T-helper 17 cell (primary cell): ENCODE data around the gene TEX13D. TPM values are rescaled to one million over a fixed set of nuclear protein-coding genes. Genes with fewer than 3 reads are reported as not detected.

Experiments used
- ATAC-seq: fragments of 150-1000 bp; cut with Tn5 transposase; 2 replicates; pipeline ENCODE4 v1.10.0; 2021; ENCODE audit warnings: mild to moderate bottlenecking, moderate library complexity
- DNase-seq, 3 donors: peaks; one replicate each; pipeline versions ENCODE4 v3.0.0 to v3.0.0-alpha.2; 2020 to 2021
- H3K9me3 ChIP-seq: one replicate; pipeline ENCODE4 v1.7.0; 2013; ENCODE audit warnings: low read length, mild to moderate bottlenecking; ENCODE audit not compliant: control insufficient read depth, poor library complexity, severe bottlenecking
- H3K27ac Mint-ChIP-seq: one replicate; pipeline ENCODE4 v1.8.0; 2022; ENCODE audit warnings: mild to moderate bottlenecking, moderate library complexity, mixed read lengths
- H3K27me3 Mint-ChIP-seq: one replicate; pipeline ENCODE4 v1.8.0; 2022; ENCODE audit warnings: mixed read lengths
- H3K36me3 Mint-ChIP-seq: one replicate; pipeline ENCODE4 v1.8.0; 2022; ENCODE audit warnings: low read depth, mixed read lengths
- H3K4me1 Mint-ChIP-seq: one replicate; pipeline ENCODE4 v1.8.0; 2022; ENCODE audit warnings: mild to moderate bottlenecking, mixed read lengths
- H3K4me3 Mint-ChIP-seq: one replicate; pipeline ENCODE4 v1.8.0; 2022; ENCODE audit warnings: mild to moderate bottlenecking, moderate library complexity, mixed read lengths
- total RNA-seq, 4 donors: library from RNA in 2 of 4; stranded (reverse) in 2 of 4; gene quantifications; one replicate each; pipeline ENCODE4 v1.2.3 and lab custom pipeline; 2022 to 2026

Gene TEX13D
- total RNA-seq, 2 donors from 2014 or later = not detected

- Mint-ChIP-seq H3K27me3 (no peaks in the 10 kb centered on the region), H3K4me1 (peaks cover 23% of the 10 kb centered on the region), H3K27ac (peak overlapping the region; percentile 87), H3K36me3 (no peaks in the 10 kb centered on the region), H3K4me3 (peak overlapping the region; percentile 69)
- DNase-seq = no peak
- ATAC-seq = no peak
- no peaks in the 10 kb centered on the region for H3K9me3 ChIP-seq
Observed at GRCh38 chrX:124341396-124342132, 9.1 kb downstream of the TEX13D start.

DNA sequence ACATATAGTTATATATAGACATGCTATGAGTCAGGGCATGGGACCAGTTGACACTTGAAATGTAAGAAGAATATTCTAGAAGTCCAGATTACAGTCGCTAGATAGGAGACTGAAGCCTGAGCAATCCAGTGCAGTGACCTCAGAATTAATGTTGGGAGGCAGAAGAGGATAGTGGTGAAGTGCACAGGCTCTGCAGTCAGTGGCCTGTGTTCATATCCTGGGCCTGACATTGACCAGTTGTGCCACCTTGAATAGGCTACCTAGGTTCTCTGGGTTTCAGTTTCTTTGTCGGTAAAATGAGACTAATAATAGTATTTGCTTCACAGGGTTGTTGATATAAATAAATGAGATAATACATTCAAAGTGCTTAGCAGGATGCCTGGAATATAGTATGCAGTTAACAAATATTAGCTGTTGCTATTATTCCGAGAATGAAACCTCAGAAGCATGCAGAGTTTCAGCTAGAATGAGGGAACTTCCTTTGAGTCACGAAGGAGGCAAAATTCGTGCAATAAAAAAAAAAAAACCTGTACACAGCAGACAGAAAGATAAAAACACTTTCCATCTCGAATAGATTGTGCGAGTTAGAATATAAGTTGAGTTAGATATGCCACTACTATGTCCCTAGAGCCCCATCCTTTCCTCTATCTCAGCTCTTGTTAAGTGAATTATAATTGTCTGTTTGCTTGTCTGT, 9.9 kb downstream of the TEX13D start:
- Mint-ChIP-seq H3K27ac (peak overlapping the region; percentile 87), H3K27me3 (no peaks in the 10 kb centered on the region), H3K4me3 (peak overlapping the region; percentile 62)

GRCh38 chrX:124343016-124343415, 10.6 kb downstream of the TEX13D start:
- ATAC-seq (peak; percentile 25), DNase-seq (no peak)
- Mint-ChIP-seq H3K27me3 (no peaks in the 10 kb centered on the region), H3K36me3 (no peaks in the 10 kb centered on the region), H3K4me3 (peak overlapping the region; percentile 3), H3K27ac (peak overlapping the region; percentile 87), H3K4me1 (peaks cover 23% of the 10 kb centered on the region)
- H3K9me3 ChIP-seq = no peaks in the 10 kb centered on the region

More for the DNA sequence above, 9.9 kb downstream of the TEX13D start:
- Mint-ChIP-seq H3K4me1 (peaks cover 23% of the 10 kb centered on the region), H3K36me3 (no peaks in the 10 kb centered on the region)
- ATAC-seq (no peak), DNase-seq (no peak)
- H3K9me3 ChIP-seq = no peaks in the 10 kb centered on the region

GRCh38 chrX:124344246-124344645, 11.8 kb downstream of the TEX13D start:
- ATAC-seq = no peak
- H3K9me3 ChIP-seq = no peaks in the 10 kb centered on the region

GRCh38 chrX:124346117-124346876, 13.8 kb downstream of the TEX13D start, which contains the start of gene SH2D1A:
Gene SH2D1A, plus strand, starts transcription at chrX:124346563. Its CDS starts 80 bp downstream, at chrX:124346643.
- Mint-ChIP-seq H3K4me1 (peaks cover 24% of the 10 kb centered on the region), H3K27me3 (no peaks in the 10 kb centered on the region), H3K27ac (peak within 1 kb of the TSS; percentile 87), H3K36me3 (no peaks in the 10 kb centered on the region), H3K4me3 (peak within 1 kb of the TSS; percentile 92)
- no peaks in the 10 kb centered on the region for H3K9me3 ChIP-seq
- ATAC-seq = peak; percentile 65
- DNase-seq = no peak

More at GRCh38 chrX:124344246-124344645, 11.8 kb downstream of the TEX13D start:
- Mint-ChIP-seq H3K27ac (peak overlapping the region; percentile 87), H3K4me1 (peaks cover 28% of the 10 kb centered on the region), H3K4me3 (peak overlapping the region; percentile 83), H3K27me3 (no peaks in the 10 kb centered on the region), H3K36me3 (no peaks in the 10 kb centered on the region)
- no peak for DNase-seq

DNA sequence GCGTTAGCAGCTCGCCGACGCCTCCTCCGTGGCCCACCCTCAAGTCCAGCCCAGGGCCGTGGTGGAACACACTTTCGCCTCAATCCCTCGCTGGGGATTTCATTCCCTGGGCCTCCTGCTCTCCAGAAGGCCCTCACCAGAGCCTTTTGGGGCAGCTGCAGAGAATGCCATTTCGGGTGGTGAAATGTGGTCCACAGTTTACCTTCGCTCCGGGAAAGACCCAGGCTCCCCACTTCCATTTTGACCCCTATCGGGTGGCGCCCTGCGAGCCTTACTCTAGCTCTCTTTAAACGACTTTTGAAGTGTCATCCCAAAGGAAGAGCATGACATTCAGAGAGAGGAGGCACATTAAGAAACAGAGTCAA, 14.4 kb downstream of the TEX13D start:
- Mint-ChIP-seq H3K4me3 (peak overlapping the region; percentile 92), H3K27me3 (no peaks in the 10 kb centered on the region), H3K36me3 (no peaks in the 10 kb centered on the region), H3K4me1 (peaks cover 25% of the 10 kb centered on the region), H3K27ac (peak overlapping the region; percentile 87)
- DNase-seq = no peak
- H3K9me3 ChIP-seq = no peaks in the 10 kb centered on the region
- ATAC-seq = peak; percentile 22

GRCh38 chrX:124347242-124347641, 14.8 kb downstream of the TEX13D start:
- H3K9me3 ChIP-seq = no peaks in the 10 kb centered on the region
- Mint-ChIP-seq H3K27ac (peak overlapping the region; percentile 87), H3K27me3 (no peaks in the 10 kb centered on the region), H3K36me3 (no peaks in the 10 kb centered on the region), H3K4me1 (peaks cover 23% of the 10 kb centered on the region), H3K4me3 (peak overlapping the region; percentile 92)
- ATAC-seq = peak; percentile 40
- DNase-seq = no peak

DNA sequence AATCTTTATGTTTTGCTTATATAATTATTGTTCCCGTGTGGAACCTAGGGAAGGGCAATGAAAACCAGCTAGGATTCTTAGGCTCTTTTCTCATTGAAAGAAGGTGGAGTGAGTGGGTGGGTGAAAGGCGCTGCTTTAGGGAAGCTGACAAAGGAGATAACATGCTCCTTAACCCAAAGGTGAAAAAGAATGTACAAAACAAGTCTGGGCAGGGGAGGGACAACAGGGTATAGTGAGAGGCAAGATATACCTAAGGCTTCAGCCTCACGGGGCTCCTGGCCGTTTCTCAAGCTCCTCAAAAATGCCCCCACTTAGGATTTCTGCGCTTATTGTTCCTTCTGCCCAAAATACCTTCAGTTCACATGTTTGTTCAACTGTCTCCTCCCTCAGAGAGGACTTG, 15.7 kb downstream of the TEX13D start:
- Mint-ChIP-seq H3K36me3 (no peaks in the 10 kb centered on the region), H3K27ac (peak overlapping the region; percentile 87), H3K27me3 (no peaks in the 10 kb centered on the region), H3K4me1 (peaks cover 23% of the 10 kb centered on the region), H3K4me3 (peak overlapping the region; percentile 92)
- H3K9me3 ChIP-seq = no peaks in the 10 kb centered on the region
- DNase-seq (no peak), ATAC-seq (no peak)

DNA sequence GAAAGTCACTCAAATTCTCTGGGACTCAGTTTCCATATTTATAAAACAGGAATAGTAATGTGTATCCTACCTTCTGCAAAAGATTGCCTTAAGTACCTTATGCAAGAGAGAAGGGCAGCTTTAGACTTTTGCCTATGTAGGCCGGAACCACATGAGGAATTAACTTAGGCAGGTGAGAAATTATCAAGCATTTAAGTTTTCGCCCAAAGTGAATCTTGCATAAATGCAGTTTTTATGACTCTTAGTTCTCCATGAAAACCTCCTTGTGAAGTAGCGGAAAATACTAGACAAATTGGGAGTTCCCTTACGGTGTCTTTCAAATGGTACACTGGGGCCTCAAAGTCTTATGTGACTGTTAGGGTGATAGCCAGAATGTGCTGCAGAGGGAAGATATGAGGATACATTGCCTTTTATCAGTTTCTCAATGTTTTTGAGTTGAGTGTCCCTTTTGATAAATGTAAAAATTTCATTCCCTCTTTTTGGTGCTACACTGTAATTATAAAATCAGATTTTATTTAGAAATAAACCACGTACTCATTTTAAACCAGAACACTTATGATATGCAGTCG, 16.5 kb downstream of the TEX13D start:
- H3K27ac Mint-ChIP-seq = peak overlapping the region; percentile 87
- no peaks in the 10 kb centered on the region for H3K36me3 Mint-ChIP-seq
- H3K4me1 Mint-ChIP-seq = peaks cover 26% of the 10 kb centered on the region
- H3K27me3 Mint-ChIP-seq = no peaks in the 10 kb centered on the region
- no peak for ATAC-seq
- no peak for DNase-seq
- peak overlapping the region; percentile 92 for H3K4me3 Mint-ChIP-seq
- no peaks in the 10 kb centered on the region for H3K9me3 ChIP-seq

- Mint-ChIP-seq H3K4me1 (peaks cover 39% of the 10 kb centered on the region), H3K36me3 (no peaks in the 10 kb centered on the region)
Observed at GRCh38 chrX:124354648-124355047, 22.2 kb downstream of the TEX13D start.

GRCh38 chrX:124358800-124359383, 26.4 kb downstream of the TEX13D start:
- Mint-ChIP-seq H3K27me3 (no peaks in the 10 kb centered on the region), H3K36me3 (peaks cover 2% of the 10 kb centered on the region), H3K27ac (peak overlapping the region; percentile 92), H3K4me1 (peaks cover 44% of the 10 kb centered on the region), H3K4me3 (peak overlapping the region; percentile 82)
- peak; percentile 84 for ATAC-seq
- DNase-seq = no peak
- no peaks in the 10 kb centered on the region for H3K9me3 ChIP-seq

More at GRCh38 chrX:124354648-124355047, 22.2 kb downstream of the TEX13D start:
- DNase-seq (no peak), ATAC-seq (no peak)
- H3K27ac Mint-ChIP-seq = peak overlapping the region; percentile 74
- H3K9me3 ChIP-seq = no peaks in the 10 kb centered on the region
- no peaks in the 10 kb centered on the region for H3K27me3 Mint-ChIP-seq
- no peak overlapping the region for H3K4me3 Mint-ChIP-seq

GRCh38 chrX:124362072-124362471, 29.6 kb downstream of the TEX13D start:
- no peaks in the 10 kb centered on the region for H3K9me3 ChIP-seq
- peaks cover 2% of the 10 kb centered on the region for H3K36me3 Mint-ChIP-seq
- no peak for ATAC-seq
- peak overlapping the region; percentile 77 for H3K27ac Mint-ChIP-seq
- H3K27me3 Mint-ChIP-seq = no peaks in the 10 kb centered on the region
- no peak overlapping the region for H3K4me3 Mint-ChIP-seq
- no peak for DNase-seq
- H3K4me1 Mint-ChIP-seq = peaks cover 36% of the 10 kb centered on the region
